Adrenal gland (tissue), 5 donors: ENCODE measurements around the gene DHRS1.

Experiments
- CTCF ChIP-seq, 6 experiments: fragments of 450-650 bp in 4 of 6; fragments of 200-600 bp in 2 of 6; sonication (generic) in 1 of 6; IDR thresholded peaks; 1 replicate in 5 of 6; 2 replicates in 1 of 6; pipeline versions ENCODE4 v1.5.1 to v1.8.0; 2016 to 2021; ENCODE audit warnings: antibody characterized with exemption in 6 of 6, mild to moderate bottlenecking in 2 of 6, moderate library complexity in 1 of 6
- POLR2A ChIP-seq, 2 donors: fragments of 450-650 bp; IDR thresholded peaks; one replicate each; pipeline ENCODE4 v1.6.1; 2017; ENCODE audit warnings: antibody characterized with exemption in 2 of 2, mild to moderate bottlenecking in 2 of 2, moderate library complexity in 1 of 2
- donor health status: DM: no; HTN: no; CAD: no.

GRCh38 chr14:24272467-24272866, 27.1 kb downstream of the DHRS1 start:
- TF ChIP-seq POLR2A (IDR thresholded peaks at IDR 0.05) (no peak), CTCF (IDR thresholded peaks at IDR 0.05) (no peak)
